Measurements from ENCODE around the gene PTTG1. TPM values are rescaled to one million over a fixed set of nuclear protein-coding genes. Genes with fewer than 3 reads are reported as not detected.

Gene PTTG1
- total and polyA plus RNA-seq, 2 of the 4 experiments (the other 2 are of a cell fraction): 98.6 to 118 TPM

DNA sequence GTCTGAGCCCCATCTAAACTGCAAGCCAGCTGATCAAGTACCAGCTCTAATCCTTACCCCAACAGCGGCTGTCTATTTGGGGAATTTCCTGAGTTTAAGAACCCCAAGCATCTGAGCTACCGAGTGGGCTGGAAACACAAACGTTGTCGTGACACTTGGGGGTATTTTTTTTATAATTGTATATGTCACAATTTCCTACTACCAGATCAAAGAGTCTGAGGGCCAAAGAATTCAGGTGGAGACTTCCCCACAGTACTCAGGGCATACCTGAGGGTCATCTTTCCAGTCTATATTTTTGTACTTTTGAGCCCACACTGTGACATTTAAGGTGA lies 42.8 kb downstream of the PTTG1 start:
- in situ Hi-C loops (cut with MboI; ENCODE audit: low sequenced_read_pairs) (no loop called here), dilution Hi-C loops (cut with HindIII; ENCODE audit: low sequenced_read_pairs, unreplicated experiment) (no loop called here), intact Hi-C loops (cut with micrococcal nuclease) (no loop called here)
- H3K4me1 ChIP-seq (ENCODE audit: control insufficient read depth, insufficient read depth, low read length): peaks cover 14% of the 10 kb centered on the region
- no peak overlapping the region; the same call in 1 of the 2 replicates for H2BK20ac ChIP-seq (ENCODE audit: low read depth, low read length)
- TF ChIP-seq, protein P1, sequence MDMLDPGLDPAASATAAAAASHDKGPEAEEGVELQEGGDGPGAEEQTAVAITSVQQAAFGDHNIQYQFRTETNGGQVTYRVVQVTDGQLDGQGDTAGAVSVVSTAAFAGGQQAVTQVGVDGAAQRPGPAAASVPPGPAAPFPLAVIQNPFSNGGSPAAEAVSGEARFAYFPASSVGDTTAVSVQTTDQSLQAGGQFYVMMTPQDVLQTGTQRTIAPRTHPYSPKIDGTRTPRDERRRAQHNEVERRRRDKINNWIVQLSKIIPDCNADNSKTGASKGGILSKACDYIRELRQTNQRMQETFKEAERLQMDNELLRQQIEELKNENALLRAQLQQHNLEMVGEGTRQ (IDR thresholded peaks at IDR 0.05; ENCODE audit: low read depth, low read length): no peak
- TF ChIP-seq BHLHE40 (IDR thresholded peaks at IDR 0.05; ENCODE audit: low read depth, low read length) (no peak), CEBPB (IDR thresholded peaks at IDR 0.05; ENCODE audit: low read depth, low read length) (no peak), MAZ (IDR thresholded peaks at IDR 0.05; ENCODE audit: borderline replicate concordance, low read depth, low read length) (no peak), POLR2A (IDR thresholded peaks at IDR 0.05; ENCODE audit: low read depth, low read length) (no peak), NFE2L2 (IDR thresholded peaks at IDR 0.05; ENCODE audit: low read depth, low read length) (no peak)
- peaks cover 3% of the 10 kb centered on the region; the same call in 1 of the 2 replicates for H3K9me1 ChIP-seq (ENCODE audit: insufficient read depth, low read length)
- ATAC-seq (ENCODE audit: low read depth) (no peak), DNase-seq (no peak)
- H4K5ac ChIP-seq (ENCODE audit: low read depth, low read length): no peak overlapping the region
- no peak overlapping the region for H2BK5ac ChIP-seq (ENCODE audit: low read depth, low read length, poor library complexity, severe bottlenecking)
- no peak overlapping the region for H3K14ac ChIP-seq (replicated peaks; ENCODE audit: low read depth, low read length)
- no peaks in the 10 kb centered on the region for H4K20me1 ChIP-seq (ENCODE audit: insufficient read depth, low read length)
- CTCF ChIA-PET: interaction anchor here (1.6 to 2.7 kb wide), 2 partner anchors 12 to 26 kb away, joined by 4 to 9 read pairs; no protein-coding TSS in a partner anchor
- H3K4me2 ChIP-seq (ENCODE audit: low read depth, low read length): no peak overlapping the region
- no peaks in the 10 kb centered on the region for H3K9me3 ChIP-seq (ENCODE audit: control insufficient read depth, insufficient read depth, low read length)
- WGBS, 2 experiments (ENCODE audit: extremely low coverage in 2 of 2, insufficient read length in 1 of 2): no CpG with 5 or more reads among the region's 4 CpGs
- no peak overlapping the region for H2AK9ac ChIP-seq (replicated peaks; ENCODE audit: low read depth, low read length, poor library complexity)
- no peak overlapping the region for H2AFZ ChIP-seq (replicated peaks; ENCODE audit: low read length, poor library complexity)
- H2BK120ac ChIP-seq (ENCODE audit: low read depth, low read length): peak overlapping the region; percentile 7; the same call in 1 of the 2 replicates
- H3K56ac ChIP-seq (ENCODE audit: extremely low read depth, insufficient read depth, low read length): no peak overlapping the region
- H3K23ac ChIP-seq (ENCODE audit: low read depth, low read length): no peak overlapping the region
- H3K4ac ChIP-seq (ENCODE audit: low read depth, low read length): 0 out of 2 replicates have a peak overlapping the region, but pooled peaks have one; percentile 6
- H3K9ac ChIP-seq (ENCODE audit: low read depth, low read length): no peak overlapping the region
- no peak overlapping the region for H3K4me3 ChIP-seq (ENCODE audit: insufficient read depth, low read depth, low read length)
- H2BK15ac ChIP-seq (ENCODE audit: low read depth, low read length): peak overlapping the region; percentile 6; the same call in 1 of the 3 replicates
- H4K91ac ChIP-seq (ENCODE audit: insufficient read depth, low read depth, low read length): no peak overlapping the region
- H4K8ac ChIP-seq (ENCODE audit: low read depth in 2 of 2, low read length in 2 of 2): peak overlapping the region in 1 of 2 experiments; percentile 13; a peak in 2 of 4 replicates
- H3K36me3 ChIP-seq (ENCODE audit: control insufficient read depth, insufficient read depth, low read length): no peaks in the 10 kb centered on the region
- H3K27me3 ChIP-seq (ENCODE audit: control insufficient read depth, insufficient read depth, low read length): no peaks in the 10 kb centered on the region
- H3K18ac ChIP-seq (ENCODE audit: low read depth, low read length): peak overlapping the region; percentile 37; the same call in 1 of the 2 replicates
- POLR2A ChIA-PET (ENCODE audit: unreplicated experiment): no interaction called here
- no peak overlapping the region for H3K27ac ChIP-seq (ENCODE audit: insufficient read depth, low read length)
- no TSS peak for BruUV-seq (replicated peaks)
- 0 out of 2 replicates have a peak overlapping the region, but pooled peaks have one; percentile 42 for H2AK5ac ChIP-seq (ENCODE audit: low read depth, low read length)
- H3K79me1 ChIP-seq (ENCODE audit: low read depth in 1 of 2, low read length in 2 of 2): no peaks in the 10 kb centered on the region

All from IMR-90 (cell line).